CD4-positive, alpha-beta T cell (primary cell): Measurements from ENCODE around the gene RBM19. TPM values are rescaled to one million over a fixed set of nuclear protein-coding genes. Genes with fewer than 3 reads are reported as not detected.

ENCODE experiments used
- ATAC-seq: fragments of 200-7000 bp; cut with Tn5 transposase; one replicate; pipeline ENCODE4 v1.10.0; 2022; ENCODE audit warnings: mild to moderate bottlenecking; ENCODE audit not compliant: poor library complexity
- CTCF ChIA-PET: fragments of 350-600 bp; sonication (Branson Sonifier 250); formaldehyde crosslinking; loops from one replicate; lab custom pipeline; 2021; ENCODE audit warnings: antibody characterized with exemption, inconsistent platforms; lab: Charles Lee
- POLR2A ChIA-PET: fragments of 350-600 bp; sonication (Branson Sonifier 250); formaldehyde crosslinking; loops from one replicate; lab custom pipeline; 2021; ENCODE audit warnings: antibody characterized with exemption, inconsistent platforms; lab: Charles Lee
- DNase-seq, 14 experiments: peaks; one replicate each; pipeline ENCODE4 v3.0.0-alpha.2; 2013 to 2020; ENCODE audit warnings: mixed read lengths in 2 of 14
- H3K27ac ChIP-seq, 2 donors: one replicate each; pipeline versions ENCODE4 v1.5.1 to v1.7.0; 2013; ENCODE audit warnings: low read length in 2 of 2, low read depth in 1 of 2, mild to moderate bottlenecking in 1 of 2
- H3K27me3 ChIP-seq, 2 experiments: 1 replicate in 1 of 2; 2 replicates in 1 of 2; pipeline versions ENCODE4 v1.6.1 to v1.7.0; 2013; ENCODE audit warnings: low read length in 2 of 2, control low read depth in 1 of 2, mild to moderate bottlenecking in 1 of 2, moderate library complexity in 1 of 2; ENCODE audit not compliant: insufficient read depth in 2 of 2, control insufficient read depth in 1 of 2
- H3K36me3 ChIP-seq: one replicate; pipeline ENCODE4 v1.6.1; 2013; ENCODE audit warnings: low read length, control low read depth; ENCODE audit not compliant: insufficient read depth
- H3K4me1 ChIP-seq: one replicate; pipeline ENCODE4 v1.6.1; 2013; ENCODE audit warnings: low read length, control low read depth; ENCODE audit not compliant: insufficient read depth
- H3K4me3 ChIP-seq: one replicate; pipeline ENCODE4 v1.5.1; 2013; ENCODE audit warnings: mild to moderate bottlenecking, low read length, moderate library complexity
- H3K9me3 ChIP-seq, 2 experiments: 1 replicate in 1 of 2; 2 replicates in 1 of 2; pipeline versions ENCODE4 v1.6.1 to v1.7.0; 2013; ENCODE audit warnings: low read length in 2 of 2, mild to moderate bottlenecking in 2 of 2, control low read depth in 1 of 2, moderate library complexity in 1 of 2; ENCODE audit not compliant: control insufficient read depth in 1 of 2, insufficient read depth in 1 of 2
- H3K27ac Mint-ChIP-seq: one replicate; pipeline ENCODE4 v1.8.0; 2020; ENCODE audit warnings: mixed read lengths
- H3K27me3 Mint-ChIP-seq: one replicate; pipeline ENCODE4 v1.8.0; 2021; ENCODE audit warnings: mixed read lengths
- H3K36me3 Mint-ChIP-seq: one replicate; pipeline ENCODE4 v1.8.0; 2021; ENCODE audit warnings: low read depth, mixed read lengths
- H3K4me1 Mint-ChIP-seq: one replicate; pipeline ENCODE4 v1.8.0; 2021; ENCODE audit warnings: low read depth, mixed read lengths
- H3K4me3 Mint-ChIP-seq: one replicate; pipeline ENCODE4 v1.8.0; 2020; ENCODE audit warnings: mild to moderate bottlenecking, mixed read lengths
- H3K9me3 Mint-ChIP-seq: one replicate; pipeline ENCODE4 v1.8.0; 2020; ENCODE audit warnings: mixed read lengths
- intact Hi-C, 2 experiments: fragments of 100-400 bp; cut with DNase I in 1 of 2; cut with micrococcal nuclease in 1 of 2; formaldehyde crosslinking; loops; one replicate each; pipeline versions ENCODE4 v1.15.1 to v1.9.0; 2023 to 2025; cut with DNase I, micrococcal nuclease
- total RNA-seq, 174 experiments: library from RNA in 2 of 174; stranded (reverse) in 2 of 174; gene quantifications; one replicate each; pipeline ENCODE4 v1.2.3 and lab custom pipeline; 2021 to 2026
- TF ChIP-seq, protein P1 (sequence below): fragments of 200-600 bp; IDR thresholded peaks from one replicate; pipeline ENCODE4 v1.8.0; 2022; ENCODE audit warnings: antibody characterized with exemption, mild to moderate bottlenecking

Gene RBM19
- total RNA-seq, 2 experiments from 2014 or later = 57.1 to 58.5 TPM

DNA sequence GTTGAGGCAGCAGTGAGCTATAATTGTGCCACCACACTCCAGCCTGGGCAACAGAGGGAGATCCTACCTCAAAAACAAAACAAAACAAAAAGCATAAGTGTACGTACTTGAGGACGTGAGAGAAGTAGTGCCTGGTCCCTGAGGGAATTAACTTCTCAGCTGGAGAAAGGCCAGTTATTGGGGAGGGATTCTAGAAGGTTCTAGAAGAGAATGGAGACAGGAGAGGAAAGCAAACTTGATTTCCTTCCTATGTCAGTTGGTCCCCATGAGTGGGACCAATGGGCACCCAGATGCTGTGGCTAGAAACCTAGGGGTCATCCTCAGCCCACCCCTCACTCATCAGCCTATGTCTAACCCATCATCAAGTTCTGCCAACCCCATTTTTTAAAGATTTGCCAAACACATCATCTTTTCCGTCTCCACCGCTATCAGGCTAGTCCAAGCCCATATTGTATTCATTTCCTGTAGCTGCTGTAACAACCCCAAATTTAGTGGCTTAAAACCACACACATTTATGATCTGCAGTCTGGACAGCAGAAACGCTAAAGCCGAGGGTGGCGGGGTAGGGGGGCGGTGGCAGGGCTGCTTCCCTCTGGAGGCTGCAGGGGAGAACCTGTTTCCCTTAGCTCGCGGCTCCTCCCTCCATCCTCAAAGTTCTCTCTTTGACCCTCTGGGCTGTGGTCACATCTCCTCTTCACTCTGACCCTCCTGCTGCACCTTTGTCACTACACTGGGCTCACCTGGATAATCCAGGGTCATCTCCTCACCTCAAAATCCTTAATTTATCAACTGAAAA is 7.2 kb upstream of the RBM19 start:
- Histone ChIP-seq H3K36me3 (no peaks in the 10 kb centered on the region), H3K4me3 (no peak overlapping the region), H3K27ac (no peak overlapping the region), H3K4me1 (no peaks in the 10 kb centered on the region), H3K9me3 (no peaks in the 10 kb centered on the region), H3K27me3 (peaks cover 20 to 23% of the 10 kb centered on the region in 2 experiments)
- no peaks in the 10 kb centered on the region for H3K36me3 Mint-ChIP-seq
- peaks cover under 1% of the 10 kb centered on the region for H3K4me1 Mint-ChIP-seq
- ChIA-PET CTCF (no interaction called here), POLR2A (no interaction called here)
- no peak for DNase-seq
- H3K9me3 Mint-ChIP-seq = no peaks in the 10 kb centered on the region
- no peak overlapping the region for H3K4me3 Mint-ChIP-seq
- intact Hi-C loops = no loop called here
- H3K27ac Mint-ChIP-seq = no peak overlapping the region
- TF ChIP-seq, protein P1, sequence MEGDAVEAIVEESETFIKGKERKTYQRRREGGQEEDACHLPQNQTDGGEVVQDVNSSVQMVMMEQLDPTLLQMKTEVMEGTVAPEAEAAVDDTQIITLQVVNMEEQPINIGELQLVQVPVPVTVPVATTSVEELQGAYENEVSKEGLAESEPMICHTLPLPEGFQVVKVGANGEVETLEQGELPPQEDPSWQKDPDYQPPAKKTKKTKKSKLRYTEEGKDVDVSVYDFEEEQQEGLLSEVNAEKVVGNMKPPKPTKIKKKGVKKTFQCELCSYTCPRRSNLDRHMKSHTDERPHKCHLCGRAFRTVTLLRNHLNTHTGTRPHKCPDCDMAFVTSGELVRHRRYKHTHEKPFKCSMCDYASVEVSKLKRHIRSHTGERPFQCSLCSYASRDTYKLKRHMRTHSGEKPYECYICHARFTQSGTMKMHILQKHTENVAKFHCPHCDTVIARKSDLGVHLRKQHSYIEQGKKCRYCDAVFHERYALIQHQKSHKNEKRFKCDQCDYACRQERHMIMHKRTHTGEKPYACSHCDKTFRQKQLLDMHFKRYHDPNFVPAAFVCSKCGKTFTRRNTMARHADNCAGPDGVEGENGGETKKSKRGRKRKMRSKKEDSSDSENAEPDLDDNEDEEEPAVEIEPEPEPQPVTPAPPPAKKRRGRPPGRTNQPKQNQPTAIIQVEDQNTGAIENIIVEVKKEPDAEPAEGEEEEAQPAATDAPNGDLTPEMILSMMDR = no peak
- ATAC-seq = no peak
- peaks cover 60% of the 10 kb centered on the region for H3K27me3 Mint-ChIP-seq

DNA sequence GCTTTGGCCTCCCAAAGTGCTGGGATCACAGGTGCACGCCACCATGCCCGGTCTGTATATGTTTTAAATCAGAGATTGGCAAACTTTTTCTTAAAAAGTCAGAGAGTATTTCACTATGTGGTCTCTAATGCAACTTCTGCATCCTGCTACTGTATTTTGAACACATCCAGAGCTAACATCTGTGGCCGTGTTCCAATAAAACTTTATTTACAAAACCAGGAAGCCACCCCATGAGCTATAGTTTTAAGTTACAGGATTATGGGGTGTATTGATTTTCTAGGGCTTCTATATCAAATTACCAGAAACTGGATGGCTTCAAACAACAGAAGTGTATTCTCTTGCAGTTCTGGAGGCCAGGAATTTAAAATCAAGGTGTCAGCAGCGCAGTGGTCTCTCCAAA is 5.3 kb upstream of the RBM19 start:
- Histone ChIP-seq H3K4me1 (peaks cover 8% of the 10 kb centered on the region), H3K27ac (no peak overlapping the region), H3K27me3 (peaks cover 16 to 19% of the 10 kb centered on the region in 2 experiments), H3K9me3 (no peaks in the 10 kb centered on the region), H3K36me3 (no peaks in the 10 kb centered on the region), H3K4me3 (no peak overlapping the region)
- CTCF ChIA-PET = no interaction called here
- intact Hi-C loops = no loop called here
- Mint-ChIP-seq H3K27ac (no peak overlapping the region), H3K4me3 (no peak overlapping the region), H3K27me3 (peaks cover 45% of the 10 kb centered on the region), H3K4me1 (peaks cover 16% of the 10 kb centered on the region), H3K36me3 (no peaks in the 10 kb centered on the region), H3K9me3 (no peaks in the 10 kb centered on the region)
- ATAC-seq (no peak), DNase-seq (no peak)
- TF ChIP-seq, protein P1 = no peak
- POLR2A ChIA-PET = no interaction called here

DNA sequence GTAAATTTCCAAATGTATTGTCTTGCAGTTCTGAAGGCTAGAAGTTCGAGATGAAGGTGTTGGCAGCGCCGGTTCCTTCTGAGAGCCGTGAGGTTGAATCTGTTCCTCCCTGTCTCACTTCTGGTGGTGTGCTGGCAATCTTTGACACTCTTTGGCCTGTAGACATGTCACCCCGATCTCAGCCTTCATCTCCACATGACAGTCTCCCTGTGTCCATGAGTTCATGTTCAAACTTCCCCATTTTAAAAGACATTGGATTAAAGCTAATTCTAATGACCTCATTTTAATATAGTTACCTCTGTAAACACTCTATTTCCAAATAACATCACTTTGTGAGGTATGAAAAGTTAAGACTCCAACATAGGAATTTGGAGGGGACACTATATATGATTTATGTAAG is 4.1 kb upstream of the RBM19 start:
- TF ChIP-seq, protein P1 = no peak
- H3K36me3 Mint-ChIP-seq = peaks cover 5% of the 10 kb centered on the region
- Histone ChIP-seq H3K4me3 (no peak overlapping the region), H3K27ac (no peak overlapping the region), H3K9me3 (no peaks in the 10 kb centered on the region), H3K4me1 (peaks cover 17% of the 10 kb centered on the region), H3K36me3 (no peaks in the 10 kb centered on the region), H3K27me3 (peaks cover 12 to 16% of the 10 kb centered on the region in 2 experiments)
- H3K9me3 Mint-ChIP-seq = no peaks in the 10 kb centered on the region
- DNase-seq = no peak
- intact Hi-C loops = no loop called here
- ChIA-PET CTCF (no interaction called here), POLR2A (no interaction called here)
- H3K4me1 Mint-ChIP-seq = peaks cover 27% of the 10 kb centered on the region
- H3K4me3 Mint-ChIP-seq = no peak overlapping the region
- H3K27ac Mint-ChIP-seq = no peak overlapping the region
- peaks cover 36% of the 10 kb centered on the region for H3K27me3 Mint-ChIP-seq
- ATAC-seq = no peak
